ENCODE measurements around the gene DKKL1.

Gene DKKL1

DNA sequence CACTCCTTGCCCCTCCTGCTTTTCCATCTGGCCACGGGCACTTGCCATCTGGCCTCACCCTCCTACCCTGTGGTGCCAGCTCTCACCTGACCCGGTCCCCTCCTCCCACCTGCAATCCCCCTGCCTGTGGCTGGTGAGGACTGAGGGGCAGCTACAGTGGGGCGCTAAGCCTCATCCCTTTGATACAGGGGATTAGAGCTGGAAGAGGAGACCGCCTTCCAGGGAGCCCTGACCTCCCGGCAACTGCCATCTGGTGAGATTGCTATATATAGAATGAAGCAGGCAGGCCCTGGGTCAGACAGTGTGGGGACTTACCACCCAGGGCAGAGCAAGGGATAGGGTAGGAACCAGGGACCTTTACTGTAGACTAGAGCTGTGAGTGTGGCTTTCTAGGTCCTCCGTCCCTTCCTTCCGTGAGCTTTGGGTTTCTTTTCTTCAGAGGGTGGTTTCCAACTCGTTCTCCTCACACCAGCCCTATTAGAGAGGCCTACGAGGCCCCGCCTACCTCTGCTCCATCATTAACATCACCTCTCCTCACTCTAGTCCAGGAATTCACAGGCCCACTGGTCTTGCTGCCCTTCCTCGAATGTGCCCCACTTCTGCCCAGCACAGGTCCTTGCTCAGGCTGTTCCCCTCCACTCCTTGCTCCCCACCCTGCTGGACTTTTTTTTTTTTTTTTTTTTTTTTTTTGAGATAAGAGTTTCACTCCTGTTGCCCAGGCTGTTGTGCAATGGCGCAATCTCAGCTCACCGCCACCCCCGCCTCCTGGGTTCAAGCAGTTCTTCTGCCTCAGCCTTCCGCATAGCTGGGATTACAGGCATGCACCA is 32.1 kb downstream of the DKKL1 start:
- TF ChIP-seq EP300 (IDR thresholded peaks at IDR 0.05; ENCODE audit: borderline replicate concordance) (no peak), CEBPB (IDR thresholded peaks at IDR 0.05) (peak; percentile 37)

DNA sequence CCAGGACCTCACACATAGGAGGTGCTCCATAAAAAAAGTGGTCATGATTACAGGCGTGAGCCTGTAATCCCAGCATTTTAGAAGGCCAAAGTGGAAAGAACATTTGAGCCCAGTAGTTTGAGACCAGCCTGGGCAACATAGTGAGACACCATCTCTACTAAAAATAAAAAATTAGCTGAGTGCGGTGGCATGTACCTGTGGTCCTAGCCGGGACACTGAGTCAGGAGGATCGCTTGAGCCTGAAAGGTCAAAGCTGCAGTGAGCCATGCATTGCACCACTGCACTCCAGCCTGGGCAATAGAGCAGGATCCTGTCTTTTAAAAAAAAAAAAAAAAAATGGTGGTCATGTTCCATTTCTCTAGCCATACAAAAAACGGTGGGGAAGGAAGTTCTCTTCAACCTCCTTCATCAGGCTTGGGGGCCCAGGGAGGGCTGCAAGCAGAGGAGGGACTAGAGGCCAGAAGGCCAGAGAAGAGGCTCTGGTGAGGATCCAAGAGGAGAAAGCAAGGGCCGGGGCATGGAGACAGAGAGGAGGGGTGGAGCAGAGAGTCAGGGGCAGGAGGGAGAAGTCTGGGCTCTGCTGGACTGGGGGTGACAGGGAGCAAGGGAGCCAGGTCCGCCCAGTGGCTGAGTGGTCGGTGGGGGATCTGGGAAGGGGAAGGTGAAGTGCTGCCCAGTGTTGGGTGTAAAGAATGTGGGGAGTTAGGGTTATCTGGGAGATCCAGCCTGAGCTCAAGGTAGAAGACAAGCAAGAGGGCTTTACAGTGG is 33.2 kb downstream of the DKKL1 start:
- no peak for TF ChIP-seq ZBTB7A (IDR thresholded peaks at IDR 0.05; ENCODE audit: low read depth)
- TF ChIP-seq NFIC (IDR thresholded peaks at IDR 0.05): no peak
- no peak for TF ChIP-seq CREB1 (IDR thresholded peaks at IDR 0.05; ENCODE audit: low read depth)
- TF ChIP-seq, protein P1, sequence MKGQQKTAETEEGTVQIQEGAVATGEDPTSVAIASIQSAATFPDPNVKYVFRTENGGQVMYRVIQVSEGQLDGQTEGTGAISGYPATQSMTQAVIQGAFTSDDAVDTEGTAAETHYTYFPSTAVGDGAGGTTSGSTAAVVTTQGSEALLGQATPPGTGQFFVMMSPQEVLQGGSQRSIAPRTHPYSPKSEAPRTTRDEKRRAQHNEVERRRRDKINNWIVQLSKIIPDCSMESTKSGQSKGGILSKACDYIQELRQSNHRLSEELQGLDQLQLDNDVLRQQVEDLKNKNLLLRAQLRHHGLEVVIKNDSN (IDR thresholded peaks at IDR 0.05): no peak
- TF ChIP-seq TCF12 (IDR thresholded peaks at IDR 0.05; ENCODE audit: low read depth): no peak
- no peak for TF ChIP-seq RAD21 (IDR thresholded peaks at IDR 0.05; ENCODE audit: low read depth)
- TF ChIP-seq TEAD4 (IDR thresholded peaks at IDR 0.05): no peak
- no peak for TF ChIP-seq TAF1 (IDR thresholded peaks at IDR 0.05; ENCODE audit: low read depth)
- no peak for TF ChIP-seq CEBPB (IDR thresholded peaks at IDR 0.05)
- TF ChIP-seq, protein P2, sequence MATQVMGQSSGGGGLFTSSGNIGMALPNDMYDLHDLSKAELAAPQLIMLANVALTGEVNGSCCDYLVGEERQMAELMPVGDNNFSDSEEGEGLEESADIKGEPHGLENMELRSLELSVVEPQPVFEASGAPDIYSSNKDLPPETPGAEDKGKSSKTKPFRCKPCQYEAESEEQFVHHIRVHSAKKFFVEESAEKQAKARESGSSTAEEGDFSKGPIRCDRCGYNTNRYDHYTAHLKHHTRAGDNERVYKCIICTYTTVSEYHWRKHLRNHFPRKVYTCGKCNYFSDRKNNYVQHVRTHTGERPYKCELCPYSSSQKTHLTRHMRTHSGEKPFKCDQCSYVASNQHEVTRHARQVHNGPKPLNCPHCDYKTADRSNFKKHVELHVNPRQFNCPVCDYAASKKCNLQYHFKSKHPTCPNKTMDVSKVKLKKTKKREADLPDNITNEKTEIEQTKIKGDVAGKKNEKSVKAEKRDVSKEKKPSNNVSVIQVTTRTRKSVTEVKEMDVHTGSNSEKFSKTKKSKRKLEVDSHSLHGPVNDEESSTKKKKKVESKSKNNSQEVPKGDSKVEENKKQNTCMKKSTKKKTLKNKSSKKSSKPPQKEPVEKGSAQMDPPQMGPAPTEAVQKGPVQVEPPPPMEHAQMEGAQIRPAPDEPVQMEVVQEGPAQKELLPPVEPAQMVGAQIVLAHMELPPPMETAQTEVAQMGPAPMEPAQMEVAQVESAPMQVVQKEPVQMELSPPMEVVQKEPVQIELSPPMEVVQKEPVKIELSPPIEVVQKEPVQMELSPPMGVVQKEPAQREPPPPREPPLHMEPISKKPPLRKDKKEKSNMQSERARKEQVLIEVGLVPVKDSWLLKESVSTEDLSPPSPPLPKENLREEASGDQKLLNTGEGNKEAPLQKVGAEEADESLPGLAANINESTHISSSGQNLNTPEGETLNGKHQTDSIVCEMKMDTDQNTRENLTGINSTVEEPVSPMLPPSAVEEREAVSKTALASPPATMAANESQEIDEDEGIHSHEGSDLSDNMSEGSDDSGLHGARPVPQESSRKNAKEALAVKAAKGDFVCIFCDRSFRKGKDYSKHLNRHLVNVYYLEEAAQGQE (IDR thresholded peaks at IDR 0.05; ENCODE audit: low read depth): no peak
- TF ChIP-seq YY1 (IDR thresholded peaks at IDR 0.05; ENCODE audit: low read depth): no peak
- TF ChIP-seq FOXM1 (IDR thresholded peaks at IDR 0.05; ENCODE audit: borderline replicate concordance, low read depth): no peak
- no peak for TF ChIP-seq EGR1 (IDR thresholded peaks at IDR 0.05)
- no peak for TF ChIP-seq EP300 (IDR thresholded peaks at IDR 0.05; ENCODE audit: borderline replicate concordance)
- TF ChIP-seq, protein P3, sequence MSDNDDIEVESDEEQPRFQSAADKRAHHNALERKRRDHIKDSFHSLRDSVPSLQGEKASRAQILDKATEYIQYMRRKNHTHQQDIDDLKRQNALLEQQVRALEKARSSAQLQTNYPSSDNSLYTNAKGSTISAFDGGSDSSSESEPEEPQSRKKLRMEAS (IDR thresholded peaks at IDR 0.05): no peak

DNA sequence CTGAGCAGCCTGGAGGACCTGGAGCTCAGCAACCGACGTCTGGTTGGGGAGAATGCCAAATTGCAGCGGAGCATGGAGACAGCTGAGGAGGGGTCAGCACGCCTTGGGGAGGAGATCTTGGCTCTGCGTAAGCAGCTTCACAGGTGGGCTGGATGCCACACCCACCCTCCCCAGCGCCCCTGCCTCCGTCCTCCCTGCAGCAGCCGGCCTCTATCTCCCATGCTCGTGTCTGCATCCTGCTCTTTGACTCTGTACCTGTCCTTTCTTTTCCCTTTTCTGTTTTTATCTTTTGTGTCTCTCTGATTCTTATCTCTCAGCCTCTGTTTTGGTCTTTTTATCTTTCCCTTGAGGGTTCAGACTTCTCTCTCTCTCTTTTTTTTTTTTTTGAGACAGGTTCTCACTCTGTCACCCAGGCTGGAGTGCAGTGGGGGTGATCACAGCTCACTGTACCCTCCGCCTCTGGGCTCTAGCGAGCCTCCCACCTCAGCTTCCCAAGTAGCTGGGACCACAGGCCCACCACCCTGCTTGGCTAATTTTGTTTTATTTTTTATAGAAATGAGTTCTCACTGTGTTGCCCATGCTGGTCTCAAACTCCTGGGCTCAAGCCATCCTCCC is 34.4 kb downstream of the DKKL1 start:
- TF ChIP-seq FOXM1 (IDR thresholded peaks at IDR 0.05; ENCODE audit: borderline replicate concordance, low read depth): no peak
- TF ChIP-seq EP300 (IDR thresholded peaks at IDR 0.05; ENCODE audit: borderline replicate concordance): no peak
- no peak for TF ChIP-seq TCF12 (IDR thresholded peaks at IDR 0.05; ENCODE audit: low read depth)
- TF ChIP-seq ZBTB7A (IDR thresholded peaks at IDR 0.05; ENCODE audit: low read depth): no peak
- TF ChIP-seq TEAD4 (IDR thresholded peaks at IDR 0.05): no peak
- no peak for TF ChIP-seq EGR1 (IDR thresholded peaks at IDR 0.05)
- TF ChIP-seq, protein P1 (IDR thresholded peaks at IDR 0.05): no peak
- no peak for TF ChIP-seq YY1 (IDR thresholded peaks at IDR 0.05; ENCODE audit: low read depth)
- TF ChIP-seq CEBPB (IDR thresholded peaks at IDR 0.05): no peak
- TF ChIP-seq, protein P2 (IDR thresholded peaks at IDR 0.05; ENCODE audit: low read depth): no peak
- TF ChIP-seq NFIC (IDR thresholded peaks at IDR 0.05): no peak
- TF ChIP-seq CREB1 (IDR thresholded peaks at IDR 0.05; ENCODE audit: low read depth): no peak
- TF ChIP-seq RAD21 (IDR thresholded peaks at IDR 0.05; ENCODE audit: low read depth): no peak
- no peak for TF ChIP-seq TAF1 (IDR thresholded peaks at IDR 0.05; ENCODE audit: low read depth)
- TF ChIP-seq, protein P3 (IDR thresholded peaks at IDR 0.05): no peak

DNA sequence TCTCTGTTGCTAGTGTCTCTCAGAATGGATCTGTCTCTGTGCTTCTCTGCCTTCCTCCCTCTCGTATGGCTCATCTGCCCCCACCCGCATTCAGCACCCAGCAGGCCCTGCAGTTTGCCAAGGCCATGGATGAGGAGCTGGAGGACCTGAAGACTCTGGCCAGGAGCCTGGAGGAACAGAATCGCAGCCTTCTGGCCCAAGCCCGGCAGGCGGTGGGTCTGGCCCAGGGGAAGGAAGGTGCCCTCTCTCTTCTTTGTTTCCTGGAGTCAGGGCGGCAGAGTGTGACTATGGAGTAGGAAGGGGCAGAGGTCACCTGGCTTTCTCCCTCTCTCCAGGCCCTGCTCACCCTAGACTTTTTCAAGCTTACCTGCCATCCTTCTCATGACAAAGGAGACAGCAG is 35.3 kb downstream of the DKKL1 start:
- TF ChIP-seq, protein P3 (IDR thresholded peaks at IDR 0.05): no peak
- TF ChIP-seq CEBPB (IDR thresholded peaks at IDR 0.05) (no peak), EP300 (IDR thresholded peaks at IDR 0.05; ENCODE audit: borderline replicate concordance) (no peak), RAD21 (IDR thresholded peaks at IDR 0.05; ENCODE audit: low read depth) (no peak), CREB1 (IDR thresholded peaks at IDR 0.05; ENCODE audit: low read depth) (no peak), YY1 (IDR thresholded peaks at IDR 0.05; ENCODE audit: low read depth) (no peak), ZBTB7A (IDR thresholded peaks at IDR 0.05; ENCODE audit: low read depth) (no peak), FOXM1 (IDR thresholded peaks at IDR 0.05; ENCODE audit: borderline replicate concordance, low read depth) (no peak), EGR1 (IDR thresholded peaks at IDR 0.05) (no peak), TAF1 (IDR thresholded peaks at IDR 0.05; ENCODE audit: low read depth) (no peak), TCF12 (IDR thresholded peaks at IDR 0.05; ENCODE audit: low read depth) (no peak), TEAD4 (IDR thresholded peaks at IDR 0.05) (no peak), NFIC (IDR thresholded peaks at IDR 0.05) (no peak)
- TF ChIP-seq, protein P1 (IDR thresholded peaks at IDR 0.05): no peak
- TF ChIP-seq, protein P2 (IDR thresholded peaks at IDR 0.05; ENCODE audit: low read depth): no peak

All from Ishikawa (cell line).